Hepatocyte (in vitro differentiated cells): ENCODE data around the gene TMIGD3.

Experiments
- CTCF ChIP-seq: fragments of 200-600 bp; sonication (generic); IDR thresholded peaks from 2 replicates; pipeline ENCODE4 v1.5.1; 2016; ENCODE audit warnings: antibody characterized with exemption, mild to moderate bottlenecking; ENCODE audit not compliant: poor library complexity
- EZH2 ChIP-seq: fragments of 200-600 bp; sonication (generic); IDR thresholded peaks from 2 replicates; pipeline ENCODE4 v1.6.1; 2016; ENCODE audit warnings: antibody characterized with exemption, mild to moderate bottlenecking, borderline replicate concordance
- EZH2phosphoT487 ChIP-seq: fragments of 200-600 bp; sonication (generic); IDR thresholded peaks from one replicate; pipeline ENCODE4 v1.6.1; 2018; ENCODE audit warnings: antibody characterized with exemption, mild to moderate bottlenecking, low read depth, moderate library complexity; ENCODE audit not compliant: unreplicated experiment, severe bottlenecking

GRCh38 chr1:111486431-111486830 is 17.0 kb downstream of the TMIGD3 start:
- no peak for TF ChIP-seq CTCF
- no peak for TF ChIP-seq EZH2
- TF ChIP-seq EZH2phosphoT487, result no peak
